GM11168 (cell line): Measurements from ENCODE around the gene SRRD.
"Not testable (repeated sequence)": the region's sequence is repeated elsewhere in the genome, so short reads cannot be mapped to it uniquely, and the experiment has no call there.

Experiments
- in situ Hi-C: fragments of 300-500 bp; cut with MboI; formaldehyde crosslinking; loops from one replicate; pipeline ENCODE4 v1.12.0; 2022; ENCODE audit warnings: low sequenced_read_pairs; ENCODE audit not compliant: unreplicated experiment

The SRRD gene

GRCh38 chr22:26512149-26512793, 28.6 kb downstream of the SRRD start, which contains the start of gene TFIP11:
Gene TFIP11, minus strand, starts transcription at chr22:26512473. Its CDS starts 2,201 bp downstream, at chr22:26510272.
- in situ Hi-C loops, result no loop called here

DNA sequence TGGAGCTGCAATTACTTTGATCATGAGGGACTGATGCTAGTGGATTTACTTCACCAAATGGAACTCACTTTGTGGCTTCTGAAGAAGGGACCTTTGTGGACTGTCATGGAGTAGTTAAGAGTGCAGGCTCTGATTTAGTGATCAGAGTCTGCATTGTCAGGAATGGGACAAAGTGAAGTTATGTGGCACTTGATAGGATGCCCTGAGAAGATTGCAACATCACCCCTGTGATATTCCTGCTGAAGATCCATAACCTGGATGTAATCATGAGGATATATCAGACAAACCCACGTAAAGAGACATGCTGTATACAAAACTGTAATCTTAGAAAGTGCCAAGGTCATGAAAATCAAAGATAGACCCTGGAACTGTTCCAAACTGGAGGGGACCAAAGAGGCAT, 30.2 kb downstream of the SRRD start:
- in situ Hi-C loops, result no loop called here

- in situ Hi-C loops, result no loop called here
Measured at GRCh38 chr22:26514419-26515161, 30.9 kb downstream of the SRRD start.

DNA sequence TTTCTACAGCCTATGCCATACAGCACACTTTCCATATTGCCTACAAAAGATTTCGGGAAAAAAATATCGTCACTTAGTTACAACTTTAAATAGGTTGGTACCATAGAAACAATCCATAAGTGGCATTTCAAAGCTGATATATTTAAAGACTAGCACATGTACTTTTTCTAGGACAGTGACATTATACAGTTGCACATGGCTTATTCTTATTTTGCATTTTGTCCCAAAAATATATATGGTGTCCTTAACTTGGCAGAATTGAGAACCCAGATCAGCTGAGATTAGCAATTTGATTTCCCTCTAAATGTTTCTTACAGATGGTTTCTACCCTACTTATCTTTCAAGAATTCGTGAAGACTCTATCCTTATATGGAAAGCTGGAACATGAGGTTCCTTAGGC, 32.3 kb downstream of the SRRD start:
- in situ Hi-C loops, result no loop called here

GRCh38 chr22:26516503-26516902, 32.8 kb downstream of the SRRD start:
- in situ Hi-C loops, result no loop called here

GRCh38 chr22:26517429-26517828, 33.8 kb downstream of the SRRD start:
- in situ Hi-C loops, result no loop called here

DNA sequence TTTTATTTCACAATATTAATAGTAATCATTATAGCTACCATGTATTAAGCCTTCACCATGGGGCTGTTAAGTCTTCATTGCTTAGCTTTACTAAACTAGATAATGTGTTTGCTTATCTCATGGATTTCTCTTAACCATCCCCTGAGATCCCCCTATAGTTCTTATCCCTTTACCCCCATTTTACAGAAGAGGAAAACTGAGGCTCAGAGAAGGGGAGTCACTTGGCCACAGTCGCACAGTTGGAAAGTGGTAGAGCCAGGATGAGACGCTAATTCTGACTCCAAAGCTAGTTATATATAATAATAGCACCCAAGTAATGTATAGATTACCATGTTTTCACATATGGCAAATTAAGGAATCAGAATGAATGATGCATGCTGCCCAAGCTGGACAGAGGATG, 38.3 kb downstream of the SRRD start:
- in situ Hi-C loops, result no loop called here

DNA sequence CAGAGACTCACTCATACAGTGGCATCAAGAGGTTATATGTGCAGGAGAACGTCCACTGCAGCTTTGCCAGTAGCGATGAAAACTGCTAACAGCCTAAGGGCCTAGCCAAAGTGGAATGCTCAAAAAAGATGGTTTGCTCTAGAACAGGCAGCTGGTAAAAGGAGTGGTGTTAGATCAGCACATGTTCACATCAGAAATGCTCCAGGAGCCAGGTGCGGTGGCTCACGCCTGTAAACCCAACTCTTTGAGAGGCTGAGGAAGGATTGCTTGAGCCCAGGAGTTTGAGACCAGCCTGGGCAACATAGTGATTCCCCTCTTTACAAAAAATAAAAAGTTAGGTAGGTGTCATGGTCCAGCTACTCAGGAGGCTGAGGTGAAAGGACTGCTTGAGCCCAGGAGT, 38.9 kb downstream of the SRRD start:
- in situ Hi-C loops, result no loop called here

DNA sequence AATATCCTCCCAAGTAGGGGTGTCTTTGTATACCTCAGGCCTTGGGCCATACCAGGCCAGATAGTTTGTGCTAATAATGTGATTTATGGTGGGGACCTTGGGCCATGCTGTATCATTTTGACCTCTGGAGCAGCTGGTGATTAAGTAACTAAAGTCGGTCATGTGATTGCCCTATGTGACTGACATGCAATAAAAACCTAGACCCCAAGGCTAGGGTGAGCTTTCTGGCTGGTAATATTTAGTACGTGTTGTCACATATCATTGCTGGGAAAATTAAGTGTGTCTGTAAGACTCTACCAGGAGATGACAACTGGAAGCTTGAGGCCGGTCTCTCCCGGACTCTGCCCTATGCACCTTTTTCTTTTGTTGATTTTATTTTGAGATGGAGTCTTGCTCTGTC, 41.2 kb downstream of the SRRD start:
- in situ Hi-C loops, result no loop called here

DNA sequence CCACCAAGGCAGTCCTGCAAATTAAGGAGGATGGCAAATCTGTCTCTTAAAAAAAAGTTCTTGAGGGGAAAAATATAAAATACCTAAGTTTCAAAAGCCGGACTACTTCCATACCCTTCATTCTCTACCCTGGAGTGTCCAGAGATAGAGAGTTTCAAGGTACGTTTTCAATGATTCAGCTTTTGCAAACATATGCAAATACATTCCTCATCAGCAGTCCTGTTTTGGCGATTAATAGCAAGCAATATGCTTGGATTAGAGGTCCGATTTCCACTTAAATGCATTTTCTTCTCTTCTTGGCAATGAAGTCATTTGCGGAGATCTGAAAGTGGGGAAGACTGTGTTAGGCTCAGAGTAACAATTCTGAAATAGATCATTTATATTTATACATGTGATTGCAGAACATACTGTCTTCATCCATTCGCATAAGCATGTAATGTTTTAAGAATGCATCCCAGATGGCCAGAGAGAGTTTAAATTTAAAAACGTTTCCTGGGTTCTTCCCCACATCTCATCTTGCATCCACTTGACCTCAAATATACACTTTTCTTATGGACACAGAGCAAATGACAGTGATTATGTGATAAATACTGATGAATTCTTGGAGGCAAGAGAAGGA, 42.4 kb downstream of the SRRD start:
- in situ Hi-C loops, result no loop called here

DNA sequence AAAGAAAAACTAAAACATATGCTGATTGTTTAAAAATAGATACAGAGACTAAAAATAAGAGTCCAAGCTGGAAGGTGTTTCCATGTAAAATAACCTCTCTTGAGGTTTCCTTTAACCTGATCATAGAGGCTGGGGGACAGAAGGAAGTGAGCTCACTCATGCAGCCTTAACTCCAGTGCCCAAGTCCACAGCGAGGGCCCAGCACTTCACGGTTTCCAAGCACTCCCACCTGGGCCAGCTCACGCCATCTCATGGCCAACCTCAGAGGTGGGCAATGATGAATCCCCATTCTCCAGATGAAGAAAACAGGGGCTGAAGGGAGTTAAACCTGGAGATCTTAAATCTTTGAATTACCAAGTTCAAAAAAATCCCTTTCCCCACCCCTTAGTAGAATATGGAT, 43.5 kb downstream of the SRRD start:
- in situ Hi-C loops, result no loop called here

GRCh38 chr22:26527574-26528465, 44.1 kb downstream of the SRRD start:
- in situ Hi-C loops, result no loop called here

DNA sequence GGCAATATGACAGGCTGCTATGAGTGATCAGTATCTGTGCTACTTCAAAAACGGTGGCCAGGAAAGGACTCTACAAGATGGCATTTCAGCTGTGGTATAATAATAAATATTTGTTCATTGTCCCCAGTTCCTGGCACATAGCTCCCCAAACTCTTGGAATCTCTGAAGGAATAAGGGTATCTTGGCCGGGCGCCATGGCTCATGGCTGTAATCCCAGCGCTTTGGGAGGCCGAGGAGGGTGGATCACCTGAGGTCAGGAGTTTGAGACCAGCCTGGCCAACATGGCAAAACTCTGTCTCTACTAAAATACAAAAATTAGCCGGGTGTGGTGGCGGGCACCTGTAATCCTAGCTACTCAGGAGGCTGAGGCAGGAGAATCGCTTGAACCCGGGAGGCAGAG, 44.8 kb downstream of the SRRD start:
- in situ Hi-C loops, result not testable (repeated sequence)

- in situ Hi-C loops, result no loop called here
Measured at GRCh38 chr22:26529345-26529744, 45.7 kb downstream of the SRRD start.

DNA sequence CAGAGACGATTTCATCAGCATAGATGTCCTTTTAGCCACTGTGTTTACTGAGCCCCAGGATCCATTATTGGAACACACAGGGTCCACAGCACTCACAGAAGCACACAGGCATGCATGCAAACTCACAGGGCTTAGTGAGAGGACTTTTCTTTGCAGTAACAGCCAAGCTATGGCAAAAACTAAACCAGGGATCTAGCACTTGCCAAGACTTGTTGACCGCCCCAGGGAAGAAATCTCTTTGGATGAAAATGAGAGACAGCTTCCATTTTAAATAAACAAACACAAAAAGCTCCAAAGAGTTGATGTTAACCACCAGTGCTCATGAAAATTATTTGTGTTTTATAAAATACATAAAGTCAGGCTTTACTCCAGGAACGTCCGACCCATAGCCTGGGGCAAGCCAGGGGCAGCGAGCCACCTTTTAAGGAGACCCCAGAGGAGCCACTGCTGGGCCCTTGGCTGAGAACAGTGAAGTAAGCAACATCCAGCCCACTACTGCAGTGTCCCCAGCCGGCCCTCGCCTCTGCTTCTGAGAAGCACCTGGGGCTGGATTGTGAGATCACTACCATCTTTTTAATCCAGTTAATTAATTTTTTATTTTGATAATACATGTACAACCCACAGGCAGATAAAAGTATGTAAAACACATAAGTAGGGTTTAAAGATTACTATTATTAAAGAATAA, 50.6 kb downstream of the SRRD start:
- in situ Hi-C loops, result no loop called here

DNA sequence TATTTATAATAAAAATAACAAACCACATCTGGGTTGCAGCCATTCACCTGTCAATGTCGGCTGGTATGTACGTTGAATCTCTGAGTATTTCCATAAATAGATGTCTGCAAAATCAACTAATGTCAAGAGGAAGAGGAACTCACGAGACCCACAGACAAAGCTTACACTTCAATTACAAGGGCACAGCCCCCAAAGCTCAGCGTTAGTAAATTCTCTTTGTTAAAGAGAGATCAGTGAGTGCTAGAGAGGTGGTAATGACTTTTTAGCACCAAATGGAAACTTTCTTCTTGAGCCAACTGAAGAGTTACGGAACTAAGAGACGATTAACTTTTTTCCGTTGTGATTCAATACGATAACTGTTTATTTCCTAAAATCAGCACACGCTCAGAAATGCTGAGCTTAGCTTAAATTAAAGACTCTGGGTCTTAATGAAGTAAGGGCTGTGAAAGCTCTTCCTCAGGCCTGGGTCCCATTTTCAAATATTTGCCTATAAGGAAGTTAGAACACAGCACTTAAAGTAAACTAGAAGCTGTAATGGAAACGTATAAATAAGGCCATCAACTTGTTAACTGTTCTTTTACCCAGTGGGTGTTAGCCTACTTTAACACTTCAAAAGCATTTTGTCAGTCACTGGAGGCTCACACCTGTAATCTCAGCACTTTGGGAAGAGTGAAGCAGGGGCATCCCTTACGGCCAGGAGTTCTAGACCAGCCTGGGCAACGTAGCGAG, 51.4 kb downstream of the SRRD start:
- in situ Hi-C loops, result no loop called here

GRCh38 chr22:26535603-26535908, 51.9 kb downstream of the SRRD start:
- in situ Hi-C loops, result no loop called here

- in situ Hi-C loops, result no loop called here
Measured at GRCh38 chr22:26536056-26536761, 52.5 kb downstream of the SRRD start.

GRCh38 chr22:26536762-26537134, 53.1 kb downstream of the SRRD start:
- in situ Hi-C loops, result no loop called here
